HCT116 (cell line): ENCODE results near the gene GON4L. TPM values are rescaled to one million over a fixed set of nuclear protein-coding genes. Genes with fewer than 3 reads are reported as not detected.

Experiments used
- ATAC-seq: fragments of 200-7000 bp; cut with Tn5 transposase; 2 replicates; pipeline ENCODE4 v1.9.1; 2020; ENCODE audit warnings: mild to moderate bottlenecking, moderate library complexity
- BruUV-seq: library from RNA; stranded (reverse); fragments of 400-500 nt; replicated peaks from 2 replicates; lab custom pipeline; 2021; lab: Mats Ljungman, UMichigan
- CTCF ChIA-PET: fragments of 300-600 bp; sonication (Branson Sonifier 250); formaldehyde crosslinking; loops from one replicate; lab custom pipeline; 2021; ENCODE audit warnings: antibody characterized with exemption; lab: Charles Lee
- POLR2A ChIA-PET: fragments of 300-600, 350-600 bp; sonication (Branson Sonifier 250); formaldehyde crosslinking; loops from one replicate; lab custom pipeline; 2021; ENCODE audit warnings: antibody characterized with exemption; lab: Charles Lee
- RAD21 ChIA-PET, 2 experiments: fragments of 300-600 bp; sonication (Branson Sonifier 250); formaldehyde crosslinking; loops; one replicate each; lab custom pipeline; 2023; ENCODE audit warnings: low total read pairs in 2 of 2; ENCODE audit not compliant: uncharacterized antibody in 2 of 2, unreplicated experiment in 2 of 2, low non-redundant PET in 1 of 2; lab: Charles Lee
- DNase-seq: peaks from one replicate; pipeline ENCODE4 v3.0.0-alpha.2; 2010; ENCODE audit warnings: low read depth, low spot score
- H2AFZ ChIP-seq: fragments of 200-600 bp; shearing (Covaris generic), sonication (generic); 2 replicates; pipeline ENCODE4 v1.6.1; 2017; ENCODE audit warnings: low read depth, mixed run types, mixed read lengths, antibody characterized with exemption, low read length; ENCODE audit not compliant: poor library complexity, severe bottlenecking
- H3K27ac ChIP-seq: 2 replicates; pipeline ENCODE4 v1.5.1; 2012; ENCODE audit warnings: low read depth, low read length
- H3K27me3 ChIP-seq: fragments of 200-600 bp; sonication (generic); 2 replicates; pipeline ENCODE4 v1.6.1; 2016; ENCODE audit warnings: mixed run types, low read length, mixed read lengths; ENCODE audit not compliant: insufficient read depth
- H3K36me3 ChIP-seq, 2 experiments: fragments of 200-500 bp in 1 of 2; fragments of 200-600 bp in 1 of 2; sonication (Bioruptor generic) in 1 of 2; sonication (generic) in 1 of 2; 2 replicates each; pipeline versions ENCODE4 v1.5.1 to v1.6.1; 2014 to 2016; ENCODE audit warnings: low read length in 2 of 2, inconsistent platforms in 1 of 2, mixed read lengths in 1 of 2, mixed run types in 1 of 2; ENCODE audit not compliant: insufficient read depth in 2 of 2, control insufficient read depth in 1 of 2
- H3K4me1 ChIP-seq, 2 experiments: fragments of 200-600 bp in 1 of 2; sonication (generic) in 1 of 2; 2 replicates each; pipeline versions ENCODE4 v1.5.1 to v1.6.1; 2012 to 2017; ENCODE audit warnings: low read length in 2 of 2, inconsistent platforms in 1 of 2, mild to moderate bottlenecking in 1 of 2, mixed read lengths in 1 of 2, mixed run types in 1 of 2, moderate library complexity in 1 of 2; ENCODE audit not compliant: insufficient read depth in 2 of 2, control insufficient read depth in 1 of 2
- H3K4me2 ChIP-seq: fragments of 200-600 bp; sonication (generic); 2 replicates; pipeline ENCODE4 v1.6.1; 2017; ENCODE audit warnings: mixed run types, low read length, mixed read lengths
- H3K4me3 ChIP-seq, 2 experiments: fragments of 200-600 bp in 1 of 2; sonication (generic) in 1 of 2; replicated peaks in 1 of 2; 2 replicates each; pipeline ENCODE4 v1.5.1; 2011 to 2016; ENCODE audit warnings: low read length in 2 of 2, control low read depth in 1 of 2, low read depth in 1 of 2, mild to moderate bottlenecking in 1 of 2, mixed read lengths in 1 of 2, mixed run types in 1 of 2
- H3K79me2 ChIP-seq: fragments of 200-600 bp; sonication (generic); 2 replicates; pipeline ENCODE4 v1.6.1; 2017; ENCODE audit warnings: mild to moderate bottlenecking, mixed run types, low read length, moderate library complexity, mixed read lengths; ENCODE audit not compliant: insufficient read depth
- H3K9ac ChIP-seq: fragments of 200-600 bp; sonication (generic); 2 replicates; pipeline ENCODE4 v1.6.1; 2016; ENCODE audit warnings: low read length, mixed read lengths
- H3K9me2 ChIP-seq: fragments of 200-600 bp; sonication (generic), shearing (Covaris generic); 2 replicates; pipeline ENCODE4 v1.6.1; 2017; ENCODE audit warnings: mixed run types, mild to moderate bottlenecking, moderate library complexity; ENCODE audit not compliant: insufficient read depth
- H3K9me3 ChIP-seq, 2 experiments: fragments of 200-500 bp in 1 of 2; fragments of 200-600 bp in 1 of 2; sonication (Bioruptor generic) in 1 of 2; sonication (generic) in 1 of 2; 2 replicates each; pipeline ENCODE4 v1.6.1; 2014 to 2017; ENCODE audit warnings: low read length in 2 of 2, mixed read lengths in 2 of 2, inconsistent platforms in 1 of 2, low read depth in 1 of 2, mild to moderate bottlenecking in 1 of 2, mixed run types in 1 of 2, moderate library complexity in 1 of 2; ENCODE audit not compliant: control insufficient read depth in 1 of 2, insufficient read depth in 1 of 2
- H4K20me1 ChIP-seq: fragments of 200-600 bp; sonication (generic), shearing (Covaris generic); 2 replicates; pipeline ENCODE4 v1.6.1; 2017; ENCODE audit warnings: mixed run types, mild to moderate bottlenecking, moderate library complexity; ENCODE audit not compliant: insufficient read depth
- CBX3 ChIP-seq: IDR thresholded peaks from 2 replicates; pipeline ENCODE4 v1.6.1; 2012; ENCODE audit warnings: low read depth
- EZH2 ChIP-seq: fragments of 200-600 bp; sonication (generic); IDR thresholded peaks from 2 replicates; pipeline ENCODE4 v1.6.1; 2017; ENCODE audit warnings: antibody characterized with exemption, mixed run types
- JUND ChIP-seq: IDR thresholded peaks from 2 replicates; pipeline ENCODE4 v1.6.1; 2012
- SRF ChIP-seq: IDR thresholded peaks from 2 replicates; pipeline ENCODE4 v1.6.1; 2012; ENCODE audit warnings: low read depth
- ZNF274 ChIP-seq: fragments of 200-500 bp; sonication (Bioruptor generic); IDR thresholded peaks from 2 replicates; pipeline ENCODE4 v1.6.1; 2014; ENCODE audit warnings: mild to moderate bottlenecking, low read depth, low read length, inconsistent platforms
- intact Hi-C: fragments of 100-400 bp; cut with micrococcal nuclease; formaldehyde crosslinking; loops from 2 replicates; pipeline ENCODE4 v1.10.0; 2022
- total RNA-seq: library from RNA; stranded (reverse); gene quantifications from one replicate; pipeline ENCODE4 v1.2.1, GENCODE V29; 2021; ENCODE audit not compliant: unreplicated experiment
- TF ChIP-seq, protein P1 (sequence below): IDR thresholded peaks from 2 replicates; pipeline ENCODE4 v1.6.1; 2012
- TF ChIP-seq, protein P2 (sequence below): IDR thresholded peaks from 2 replicates; pipeline ENCODE4 v1.6.1; 2012; ENCODE audit warnings: low read depth
- TF ChIP-seq, protein P3 (sequence below), 3 experiments: fragments of 200-600 bp in 1 of 3; sonication (generic) in 1 of 3; IDR thresholded peaks in 2 of 3; conservative IDR thresholded peaks in 1 of 3; 2 replicates each; pipeline ENCODE4 v1.5.1; 2012 to 2017; ENCODE audit warnings: low read depth in 2 of 3, low read length in 2 of 3, antibody characterized with exemption in 1 of 3, borderline replicate concordance in 1 of 3, control low read depth in 1 of 3, mild to moderate bottlenecking in 1 of 3, mixed read lengths in 1 of 3, mixed run types in 1 of 3, moderate library complexity in 1 of 3; ENCODE audit not compliant: insufficient read depth in 1 of 3
- TF ChIP-seq, protein P4 (sequence below): IDR thresholded peaks from 2 replicates; pipeline ENCODE4 v1.6.1; 2011; ENCODE audit warnings: mild to moderate bottlenecking, low read length, moderate library complexity; ENCODE audit not compliant: insufficient replicate concordance; ENCODE audit errors: extremely low read depth

Gene GON4L
- total RNA-seq, 1 experiment from 2014 or later: 40.8 TPM

DNA sequence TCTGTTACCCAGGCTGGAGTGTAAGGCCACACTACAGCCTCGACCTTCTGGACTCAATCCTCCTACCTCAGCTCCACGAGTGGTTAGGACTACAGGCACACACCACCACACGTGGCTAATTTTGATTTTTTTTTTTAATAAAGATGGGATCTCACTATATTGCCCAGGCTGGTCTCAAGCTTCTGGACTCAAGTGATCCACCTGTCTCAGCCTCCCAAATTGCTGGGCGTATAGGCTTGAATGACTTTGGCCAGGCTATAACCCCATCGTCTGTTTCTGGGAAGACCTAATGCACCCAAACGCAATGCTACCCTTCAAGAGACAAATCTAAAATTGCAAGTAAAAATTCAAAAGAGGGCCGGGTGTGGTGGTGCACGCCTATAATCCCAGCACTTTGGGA, 116.0 kb downstream of the GON4L start:
- H3K27me3 ChIP-seq: no peaks in the 10 kb centered on the region
- no peak for ATAC-seq
- POLR2A ChIA-PET: no interaction called here
- H3K4me1 ChIP-seq: peaks cover 2 to 7% of the 10 kb centered on the region in 2 experiments; a peak in 3 of 4 replicates
- no peak overlapping the region for H3K4me2 ChIP-seq
- no peaks in the 10 kb centered on the region for H3K79me2 ChIP-seq
- H3K36me3 ChIP-seq: peaks cover 6 to 14% of the 10 kb centered on the region in 2 experiments; a peak in 3 of 4 replicates
- no peaks in the 10 kb centered on the region for H3K9me2 ChIP-seq
- no peak overlapping the region for H2AFZ ChIP-seq
- intact Hi-C loops: no loop called here
- H3K9me3 ChIP-seq: no peaks in the 10 kb centered on the region
- no peaks in the 10 kb centered on the region for H4K20me1 ChIP-seq
- H3K4me3 ChIP-seq: no peak overlapping the region
- CTCF ChIA-PET: interaction anchor here (0.7 kb wide), 1 partner anchor 12 kb away, joined by 3 read pairs; no protein-coding TSS in a partner anchor
- no peak for DNase-seq
- TF ChIP-seq SRF (no peak), CBX3 (no peak), JUND (no peak), ZNF274 (no peak), EZH2 (no peak)
- TF ChIP-seq, protein P1, sequence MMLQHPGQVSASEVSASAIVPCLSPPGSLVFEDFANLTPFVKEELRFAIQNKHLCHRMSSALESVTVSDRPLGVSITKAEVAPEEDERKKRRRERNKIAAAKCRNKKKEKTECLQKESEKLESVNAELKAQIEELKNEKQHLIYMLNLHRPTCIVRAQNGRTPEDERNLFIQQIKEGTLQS: no peak
- TF ChIP-seq, protein P2, sequence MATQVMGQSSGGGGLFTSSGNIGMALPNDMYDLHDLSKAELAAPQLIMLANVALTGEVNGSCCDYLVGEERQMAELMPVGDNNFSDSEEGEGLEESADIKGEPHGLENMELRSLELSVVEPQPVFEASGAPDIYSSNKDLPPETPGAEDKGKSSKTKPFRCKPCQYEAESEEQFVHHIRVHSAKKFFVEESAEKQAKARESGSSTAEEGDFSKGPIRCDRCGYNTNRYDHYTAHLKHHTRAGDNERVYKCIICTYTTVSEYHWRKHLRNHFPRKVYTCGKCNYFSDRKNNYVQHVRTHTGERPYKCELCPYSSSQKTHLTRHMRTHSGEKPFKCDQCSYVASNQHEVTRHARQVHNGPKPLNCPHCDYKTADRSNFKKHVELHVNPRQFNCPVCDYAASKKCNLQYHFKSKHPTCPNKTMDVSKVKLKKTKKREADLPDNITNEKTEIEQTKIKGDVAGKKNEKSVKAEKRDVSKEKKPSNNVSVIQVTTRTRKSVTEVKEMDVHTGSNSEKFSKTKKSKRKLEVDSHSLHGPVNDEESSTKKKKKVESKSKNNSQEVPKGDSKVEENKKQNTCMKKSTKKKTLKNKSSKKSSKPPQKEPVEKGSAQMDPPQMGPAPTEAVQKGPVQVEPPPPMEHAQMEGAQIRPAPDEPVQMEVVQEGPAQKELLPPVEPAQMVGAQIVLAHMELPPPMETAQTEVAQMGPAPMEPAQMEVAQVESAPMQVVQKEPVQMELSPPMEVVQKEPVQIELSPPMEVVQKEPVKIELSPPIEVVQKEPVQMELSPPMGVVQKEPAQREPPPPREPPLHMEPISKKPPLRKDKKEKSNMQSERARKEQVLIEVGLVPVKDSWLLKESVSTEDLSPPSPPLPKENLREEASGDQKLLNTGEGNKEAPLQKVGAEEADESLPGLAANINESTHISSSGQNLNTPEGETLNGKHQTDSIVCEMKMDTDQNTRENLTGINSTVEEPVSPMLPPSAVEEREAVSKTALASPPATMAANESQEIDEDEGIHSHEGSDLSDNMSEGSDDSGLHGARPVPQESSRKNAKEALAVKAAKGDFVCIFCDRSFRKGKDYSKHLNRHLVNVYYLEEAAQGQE: no peak
- TF ChIP-seq, protein P3, sequence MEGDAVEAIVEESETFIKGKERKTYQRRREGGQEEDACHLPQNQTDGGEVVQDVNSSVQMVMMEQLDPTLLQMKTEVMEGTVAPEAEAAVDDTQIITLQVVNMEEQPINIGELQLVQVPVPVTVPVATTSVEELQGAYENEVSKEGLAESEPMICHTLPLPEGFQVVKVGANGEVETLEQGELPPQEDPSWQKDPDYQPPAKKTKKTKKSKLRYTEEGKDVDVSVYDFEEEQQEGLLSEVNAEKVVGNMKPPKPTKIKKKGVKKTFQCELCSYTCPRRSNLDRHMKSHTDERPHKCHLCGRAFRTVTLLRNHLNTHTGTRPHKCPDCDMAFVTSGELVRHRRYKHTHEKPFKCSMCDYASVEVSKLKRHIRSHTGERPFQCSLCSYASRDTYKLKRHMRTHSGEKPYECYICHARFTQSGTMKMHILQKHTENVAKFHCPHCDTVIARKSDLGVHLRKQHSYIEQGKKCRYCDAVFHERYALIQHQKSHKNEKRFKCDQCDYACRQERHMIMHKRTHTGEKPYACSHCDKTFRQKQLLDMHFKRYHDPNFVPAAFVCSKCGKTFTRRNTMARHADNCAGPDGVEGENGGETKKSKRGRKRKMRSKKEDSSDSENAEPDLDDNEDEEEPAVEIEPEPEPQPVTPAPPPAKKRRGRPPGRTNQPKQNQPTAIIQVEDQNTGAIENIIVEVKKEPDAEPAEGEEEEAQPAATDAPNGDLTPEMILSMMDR (IDR thresholded peaks at IDR 0.05 in 2 of 3, conservative IDR thresholded peaks at IDR 0.05 in 1 of 3; ENCODE audit: borderline replicate concordance in 1 of 3, insufficient read depth in 1 of 3, low read depth in 2 of 3, low read length in 2 of 3): no peak
- TF ChIP-seq, protein P4, sequence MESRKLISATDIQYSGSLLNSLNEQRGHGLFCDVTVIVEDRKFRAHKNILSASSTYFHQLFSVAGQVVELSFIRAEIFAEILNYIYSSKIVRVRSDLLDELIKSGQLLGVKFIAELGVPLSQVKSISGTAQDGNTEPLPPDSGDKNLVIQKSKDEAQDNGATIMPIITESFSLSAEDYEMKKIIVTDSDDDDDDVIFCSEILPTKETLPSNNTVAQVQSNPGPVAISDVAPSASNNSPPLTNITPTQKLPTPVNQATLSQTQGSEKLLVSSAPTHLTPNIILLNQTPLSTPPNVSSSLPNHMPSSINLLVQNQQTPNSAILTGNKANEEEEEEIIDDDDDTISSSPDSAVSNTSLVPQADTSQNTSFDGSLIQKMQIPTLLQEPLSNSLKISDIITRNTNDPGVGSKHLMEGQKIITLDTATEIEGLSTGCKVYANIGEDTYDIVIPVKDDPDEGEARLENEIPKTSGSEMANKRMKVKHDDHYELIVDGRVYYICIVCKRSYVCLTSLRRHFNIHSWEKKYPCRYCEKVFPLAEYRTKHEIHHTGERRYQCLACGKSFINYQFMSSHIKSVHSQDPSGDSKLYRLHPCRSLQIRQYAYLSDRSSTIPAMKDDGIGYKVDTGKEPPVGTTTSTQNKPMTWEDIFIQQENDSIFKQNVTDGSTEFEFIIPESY: no peak
- H3K27ac ChIP-seq: no peak overlapping the region
- BruUV-seq: no TSS peak
- H3K9ac ChIP-seq: no peak overlapping the region
- RAD21 ChIA-PET: no interaction called here
